Spleen (tissue), 7 donors: ENCODE measurements around the gene CREB3L2.

Experiments
- POLR2A ChIP-seq, 3 donors: fragments of 450-650 bp; IDR thresholded peaks; one replicate each; pipeline ENCODE4 v1.5.1; 2017; ENCODE audit warnings: antibody characterized with exemption in 3 of 3, mild to moderate bottlenecking in 1 of 3
- POLR2AphosphoS5 ChIP-seq, 3 donors: sonication (generic); formaldehyde crosslinking; IDR thresholded peaks; one replicate each; pipeline ENCODE4 v1.5.1; 2017; ENCODE audit warnings: antibody characterized with exemption in 3 of 3
- TF ChIP-seq, protein P1 (sequence below), 11 experiments: fragments of 200-600 bp in 7 of 11; fragments of 450-650 bp in 4 of 11; sonication (generic) in 4 of 11; IDR thresholded peaks in 8 of 11; conservative IDR thresholded peaks in 3 of 11; 1 replicate in 7 of 11; 2 replicates in 4 of 11; pipeline versions ENCODE4 v1.4.0 to v1.8.0; 2016 to 2021; ENCODE audit warnings: antibody characterized with exemption in 11 of 11, inconsistent platforms in 4 of 11, mild to moderate bottlenecking in 1 of 11
- donor health status: DM: no; HTN: no; CAD: no; lungs with moderate emphysema.
- donor health status: DM: no; HTN: no; CAD: no.
- donor health status: DM: no; HTN: no; CAD: no.

DNA sequence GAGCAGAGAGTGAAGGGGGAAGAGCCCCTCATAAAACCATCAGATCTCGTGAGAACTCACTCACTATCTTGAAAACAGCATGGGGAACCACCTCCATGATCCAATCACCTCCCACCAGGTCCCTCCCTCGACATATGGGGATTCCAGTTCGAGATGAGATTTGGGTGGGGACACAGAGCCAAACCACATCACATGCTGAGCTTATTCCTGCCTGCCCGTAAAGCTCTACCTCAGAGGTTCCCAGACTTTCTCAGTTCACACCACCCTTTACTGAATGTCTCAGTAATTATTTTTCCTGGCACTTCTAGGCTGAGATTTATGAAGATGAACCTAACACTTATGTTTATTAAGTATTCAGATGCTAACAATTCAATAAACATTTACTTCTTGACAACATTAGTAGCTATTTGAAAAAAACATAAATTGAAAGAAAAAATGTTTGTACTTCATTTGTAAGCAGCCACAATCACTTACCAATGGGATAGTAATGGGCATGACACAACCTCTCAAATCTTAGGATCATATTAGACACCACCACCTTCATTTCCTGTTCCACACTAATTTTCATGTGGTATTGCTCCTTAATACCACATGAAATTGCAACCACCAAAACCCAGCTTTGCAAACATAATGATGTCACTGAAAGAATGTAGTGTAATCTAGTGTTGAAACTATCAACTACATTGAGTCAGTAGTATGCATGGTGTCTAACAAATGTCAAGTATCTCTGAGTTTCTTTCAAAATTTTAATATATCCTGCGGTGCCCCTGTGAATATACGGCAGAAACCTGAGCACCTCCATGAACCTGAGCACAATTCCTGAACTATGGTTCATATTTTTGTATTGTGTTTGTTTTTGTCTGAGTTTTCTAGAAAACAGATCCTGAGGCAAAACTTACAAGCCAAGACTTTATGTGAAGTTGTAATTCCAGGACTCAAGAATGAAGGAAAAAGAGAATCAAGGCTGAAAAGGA is 150.6 kb downstream of the CREB3L2 start:
- TF ChIP-seq, protein P1, sequence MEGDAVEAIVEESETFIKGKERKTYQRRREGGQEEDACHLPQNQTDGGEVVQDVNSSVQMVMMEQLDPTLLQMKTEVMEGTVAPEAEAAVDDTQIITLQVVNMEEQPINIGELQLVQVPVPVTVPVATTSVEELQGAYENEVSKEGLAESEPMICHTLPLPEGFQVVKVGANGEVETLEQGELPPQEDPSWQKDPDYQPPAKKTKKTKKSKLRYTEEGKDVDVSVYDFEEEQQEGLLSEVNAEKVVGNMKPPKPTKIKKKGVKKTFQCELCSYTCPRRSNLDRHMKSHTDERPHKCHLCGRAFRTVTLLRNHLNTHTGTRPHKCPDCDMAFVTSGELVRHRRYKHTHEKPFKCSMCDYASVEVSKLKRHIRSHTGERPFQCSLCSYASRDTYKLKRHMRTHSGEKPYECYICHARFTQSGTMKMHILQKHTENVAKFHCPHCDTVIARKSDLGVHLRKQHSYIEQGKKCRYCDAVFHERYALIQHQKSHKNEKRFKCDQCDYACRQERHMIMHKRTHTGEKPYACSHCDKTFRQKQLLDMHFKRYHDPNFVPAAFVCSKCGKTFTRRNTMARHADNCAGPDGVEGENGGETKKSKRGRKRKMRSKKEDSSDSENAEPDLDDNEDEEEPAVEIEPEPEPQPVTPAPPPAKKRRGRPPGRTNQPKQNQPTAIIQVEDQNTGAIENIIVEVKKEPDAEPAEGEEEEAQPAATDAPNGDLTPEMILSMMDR (IDR thresholded peaks at IDR 0.05 in 8 of 11, conservative IDR thresholded peaks at IDR 0.05 in 3 of 11) = no peak
- TF ChIP-seq POLR2A (IDR thresholded peaks at IDR 0.05) (no peak), POLR2AphosphoS5 (IDR thresholded peaks at IDR 0.05) (no peak)
